ENCODE results near the gene CUBN.

GRCh38 chr10:16984242-16984641 lies 145.4 kb downstream of the CUBN start:
- TF ChIP-seq CTCF (IDR thresholded peaks at IDR 0.05; ENCODE audit: insufficient read depth, low read depth, low read length) (no peak), EZH2 (IDR thresholded peaks at IDR 0.05; ENCODE audit: insufficient read depth, low read length) (no peak)

All from astrocyte (in vitro differentiated cells and primary cell).